Sigmoid colon (tissue), 4 donors: ENCODE data around the gene NTM.

Source experiments
- EP300 ChIP-seq, 4 donors: sonication (generic); formaldehyde crosslinking; IDR thresholded peaks; one replicate each; pipeline ENCODE4 v1.6.1; 2017; ENCODE audit warnings: antibody characterized with exemption in 4 of 4
- POLR2A ChIP-seq, 2 donors: fragments of 450-650 bp; IDR thresholded peaks; one replicate each; pipeline ENCODE4 v1.6.1; 2016; ENCODE audit warnings: antibody characterized with exemption in 2 of 2, mild to moderate bottlenecking in 2 of 2, moderate library complexity in 2 of 2
- POLR2AphosphoS5 ChIP-seq, 4 donors: sonication (generic); formaldehyde crosslinking; IDR thresholded peaks; one replicate each; pipeline ENCODE4 v1.6.1; 2017; ENCODE audit warnings: antibody characterized with exemption in 4 of 4
- TF ChIP-seq, protein P1 (sequence below), 4 experiments: fragments of 450-650 bp in 3 of 4; fragments of 200-600 bp in 1 of 4; IDR thresholded peaks; one replicate each; pipeline ENCODE4 v1.5.1; 2016 to 2019; ENCODE audit warnings: antibody characterized with exemption in 4 of 4, mild to moderate bottlenecking in 3 of 4, moderate library complexity in 2 of 4

GRCh38 chr11:132367293-132367692 is 996.9 kb downstream of the NTM start:
- TF ChIP-seq, protein P1, sequence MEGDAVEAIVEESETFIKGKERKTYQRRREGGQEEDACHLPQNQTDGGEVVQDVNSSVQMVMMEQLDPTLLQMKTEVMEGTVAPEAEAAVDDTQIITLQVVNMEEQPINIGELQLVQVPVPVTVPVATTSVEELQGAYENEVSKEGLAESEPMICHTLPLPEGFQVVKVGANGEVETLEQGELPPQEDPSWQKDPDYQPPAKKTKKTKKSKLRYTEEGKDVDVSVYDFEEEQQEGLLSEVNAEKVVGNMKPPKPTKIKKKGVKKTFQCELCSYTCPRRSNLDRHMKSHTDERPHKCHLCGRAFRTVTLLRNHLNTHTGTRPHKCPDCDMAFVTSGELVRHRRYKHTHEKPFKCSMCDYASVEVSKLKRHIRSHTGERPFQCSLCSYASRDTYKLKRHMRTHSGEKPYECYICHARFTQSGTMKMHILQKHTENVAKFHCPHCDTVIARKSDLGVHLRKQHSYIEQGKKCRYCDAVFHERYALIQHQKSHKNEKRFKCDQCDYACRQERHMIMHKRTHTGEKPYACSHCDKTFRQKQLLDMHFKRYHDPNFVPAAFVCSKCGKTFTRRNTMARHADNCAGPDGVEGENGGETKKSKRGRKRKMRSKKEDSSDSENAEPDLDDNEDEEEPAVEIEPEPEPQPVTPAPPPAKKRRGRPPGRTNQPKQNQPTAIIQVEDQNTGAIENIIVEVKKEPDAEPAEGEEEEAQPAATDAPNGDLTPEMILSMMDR (IDR thresholded peaks at IDR 0.05), result no peak
- TF ChIP-seq POLR2AphosphoS5 (IDR thresholded peaks at IDR 0.05) (no peak), POLR2A (IDR thresholded peaks at IDR 0.05) (no peak), EP300 (IDR thresholded peaks at IDR 0.05) (no peak)
